ENCODE data around the gene TMEM184A.

Gene TMEM184A

GRCh38 chr7:1498370-1499305 is 57.4 kb downstream of the TMEM184A start:
- no peak for DNase-seq

GRCh38 chr7:1497293-1497927 is 58.6 kb downstream of the TMEM184A start:
- no peak for DNase-seq

- no peak for DNase-seq
These were observed 59.3 kb downstream of the TMEM184A start for GRCh38 chr7:1496531-1497292.

GRCh38 chr7:1495564-1496242 is 60.3 kb downstream of the TMEM184A start:
- DNase-seq: no peak

- no peak for DNase-seq
These were observed 61.0 kb downstream of the TMEM184A start for GRCh38 chr7:1494866-1495563.

GRCh38 chr7:1494447-1494846 is 61.6 kb downstream of the TMEM184A start:
- DNase-seq: no peak

GRCh38 chr7:1493571-1493970 is 62.4 kb downstream of the TMEM184A start:
- no peak for DNase-seq

- DNase-seq: no peak
These were observed 62.9 kb downstream of the TMEM184A start for GRCh38 chr7:1493129-1493528.

GRCh38 chr7:1492640-1493039 is 63.4 kb downstream of the TMEM184A start:
- no peak for DNase-seq
